Fibroblast of skin of right biceps (primary cell): ENCODE results near the gene COL4A1.

ENCODE experiments used
- DNase-seq: peaks from one replicate; pipeline ENCODE4 v3.0.0-alpha.2; 2013

COL4A1 gene

DNA sequence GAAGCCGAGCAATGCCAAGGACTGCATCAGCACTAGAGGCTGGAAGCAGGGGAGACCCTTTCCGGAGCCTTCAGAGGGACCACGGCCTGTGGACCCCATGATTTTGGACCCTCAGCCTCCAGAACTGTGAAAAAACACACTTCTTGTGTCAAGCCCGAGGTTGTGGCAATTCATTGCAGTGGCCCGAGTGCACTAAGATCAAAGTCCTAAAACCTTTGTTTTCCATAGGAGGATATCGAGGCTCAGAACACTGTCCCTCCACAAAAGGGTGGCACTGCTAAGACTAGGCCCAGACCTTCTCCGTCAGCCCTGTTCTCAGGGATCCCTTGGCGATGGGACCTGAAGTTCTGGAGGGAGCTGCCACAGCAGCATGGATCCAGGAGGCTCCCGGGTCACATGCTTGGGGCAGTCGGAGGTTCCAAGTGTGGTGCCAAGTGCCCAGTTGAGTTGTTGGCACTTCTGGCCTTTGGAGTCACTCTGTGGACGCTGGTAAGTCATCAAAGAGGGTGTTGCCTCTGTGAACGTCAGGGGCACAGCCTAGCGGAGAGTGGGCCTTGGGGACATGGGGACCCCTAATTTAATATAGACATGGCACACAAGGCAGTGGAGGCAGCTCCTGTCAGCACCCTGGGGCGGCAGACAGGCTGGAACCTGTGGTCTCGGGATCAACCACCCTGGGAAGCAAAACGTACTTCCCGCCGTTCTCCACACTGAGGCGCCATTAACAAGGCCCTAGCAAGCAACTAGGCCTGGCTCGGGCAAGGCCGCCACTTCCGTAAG is 199.2 kb downstream of the COL4A1 start:
- DNase-seq = no peak

DNA sequence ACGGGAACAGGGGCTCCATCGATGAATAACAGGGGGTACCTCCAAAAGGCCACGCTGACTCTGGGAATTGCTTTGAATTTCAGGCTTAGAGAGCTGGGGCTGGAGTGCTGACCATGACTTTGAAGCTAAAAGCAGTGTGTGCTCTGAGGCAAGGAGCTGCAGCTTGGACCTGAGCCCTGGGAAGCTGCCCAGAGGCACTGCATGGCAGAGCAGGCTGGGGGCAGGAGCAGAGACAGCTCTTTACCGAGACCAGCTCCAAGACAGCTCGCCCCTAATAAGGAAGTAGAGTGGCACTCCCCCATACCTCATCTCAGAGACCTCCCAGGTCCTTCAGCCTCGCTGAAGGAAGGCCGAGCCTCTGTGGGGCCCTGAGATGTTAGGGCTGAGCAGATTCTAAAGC is 200.2 kb downstream of the COL4A1 start:
- DNase-seq = no peak

DNA sequence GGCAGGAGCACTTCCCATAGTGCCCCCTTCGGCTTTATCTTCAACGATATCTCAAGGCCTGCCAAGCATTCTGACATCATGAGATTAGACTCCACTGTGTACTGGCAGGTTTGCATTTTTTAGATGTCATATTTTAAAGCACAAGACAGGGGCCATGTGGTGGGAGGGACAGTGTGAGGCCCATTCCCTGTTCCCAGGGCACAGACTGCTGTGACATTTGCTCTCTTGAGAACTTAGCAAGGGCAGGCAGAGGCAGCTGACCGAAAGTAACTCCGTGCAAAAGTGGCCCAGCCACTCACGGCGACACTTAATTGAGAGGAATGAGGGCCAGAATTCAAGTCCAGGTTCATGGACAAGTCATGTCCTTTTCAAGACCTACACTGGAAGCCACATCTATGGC is 201.8 kb downstream of the COL4A1 start:
- DNase-seq = no peak

DNA sequence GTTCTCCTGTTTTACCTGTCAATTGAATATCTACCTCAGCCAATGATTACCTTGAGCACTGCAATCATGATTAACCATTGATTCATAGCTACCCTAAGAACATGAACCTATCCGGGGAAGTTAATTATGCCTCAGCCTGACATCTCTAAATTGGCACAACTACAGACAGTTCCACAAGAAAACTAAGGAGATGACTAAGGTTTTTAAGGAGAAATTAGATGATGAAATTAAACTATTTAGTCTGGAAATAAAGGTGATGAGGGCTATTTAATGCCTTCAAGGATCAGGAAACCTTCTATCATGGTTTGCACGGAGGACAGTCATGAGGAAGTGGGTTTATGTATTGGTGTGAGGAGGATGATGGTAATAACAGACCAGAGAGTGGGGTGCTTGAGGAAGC is 203.4 kb downstream of the COL4A1 start:
- DNase-seq = peak; percentile 43

DNA sequence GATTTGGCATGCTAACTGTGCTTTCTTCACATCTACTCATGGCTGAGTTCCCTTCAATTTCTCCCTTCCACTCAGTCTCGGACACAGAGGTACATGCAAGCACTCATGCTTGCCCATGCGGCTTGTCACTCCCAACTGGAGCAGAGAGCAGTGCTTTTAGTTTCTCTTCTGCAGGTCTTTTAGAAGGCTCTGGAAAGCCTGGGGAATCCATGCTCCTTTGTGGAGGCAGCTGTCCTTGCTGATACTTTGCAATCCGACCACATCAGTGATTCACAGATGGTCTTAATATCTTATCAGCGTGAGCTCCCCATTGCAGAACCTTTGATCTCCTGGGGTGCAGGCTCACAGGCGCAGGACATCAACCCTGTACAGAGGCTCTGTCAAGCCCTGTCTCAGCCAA is 203.9 kb downstream of the COL4A1 start:
- DNase-seq = no peak

DNA sequence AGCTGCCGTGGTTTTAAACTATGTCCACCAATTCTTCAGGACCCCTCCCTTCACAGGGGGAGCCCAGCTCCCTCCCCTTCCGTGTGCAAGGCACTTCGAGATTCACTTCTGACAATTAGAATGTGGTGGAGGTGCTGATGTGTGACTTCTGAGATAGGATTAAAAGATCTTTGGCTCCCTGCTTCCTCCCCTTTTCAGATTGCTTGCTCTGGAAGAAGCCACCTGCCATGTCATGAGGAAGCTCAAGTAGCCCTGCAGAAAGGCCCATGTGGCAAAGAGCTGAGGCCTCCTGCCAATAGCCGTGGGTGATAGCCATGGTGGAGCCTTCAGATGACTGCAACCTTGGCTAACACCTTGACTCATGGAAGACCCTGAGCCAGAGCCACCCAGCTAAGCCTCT is 204.9 kb downstream of the COL4A1 start:
- no peak for DNase-seq

DNA sequence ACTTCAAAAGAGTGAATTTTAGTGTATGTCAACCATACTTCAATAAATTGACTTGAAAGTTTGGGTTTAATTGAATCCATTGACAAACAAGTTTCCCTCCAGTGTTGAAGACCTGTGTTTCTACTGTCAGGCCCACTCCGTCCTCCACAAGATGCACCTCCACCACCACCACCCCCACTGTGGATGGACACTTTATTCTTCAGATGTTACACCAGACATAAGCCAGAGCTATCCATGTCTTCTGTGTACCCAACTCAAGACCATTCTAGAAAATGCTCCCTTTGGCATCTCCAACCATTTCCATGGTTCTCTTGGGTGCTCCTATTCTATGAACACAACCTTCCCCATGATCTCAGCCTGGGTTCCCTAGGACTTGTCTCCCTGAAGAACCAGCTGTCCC is 207.0 kb downstream of the COL4A1 start:
- DNase-seq = no peak
